GM23338 (cell line): ENCODE results near the gene AQP11. TPM values are rescaled to one million over a fixed set of nuclear protein-coding genes. Genes with fewer than 3 reads are reported as not detected.

Experiments
- ATAC-seq: fragments of 200-7000 bp; cut with Tn5 transposase; 3 replicates; pipeline ENCODE4 v1.9.1; 2020
- DNase-seq: peaks from one replicate; pipeline ENCODE4 v3.0.0-alpha.2; 2015; ENCODE audit warnings: low spot score
- H2AFZ ChIP-seq: fragments of 200-600 bp; sonication (generic); 2 replicates; pipeline ENCODE4 v1.8.0; 2016; ENCODE audit warnings: antibody characterized with exemption, mild to moderate bottlenecking, moderate library complexity
- H3F3A ChIP-seq: fragments of 200-600 bp; sonication (generic); replicated peaks from 2 replicates; pipeline ENCODE4 v1.8.0; 2017; ENCODE audit warnings: antibody characterized with exemption, mixed run types, low read depth
- H3K27ac ChIP-seq: fragments of 200-600 bp; sonication (generic); 2 replicates; pipeline ENCODE4 v1.6.1; 2016; ENCODE audit warnings: low read depth
- H3K27me3 ChIP-seq: fragments of 200-600 bp; sonication (generic); 2 replicates; pipeline ENCODE4 v1.8.0; 2016; ENCODE audit warnings: mild to moderate bottlenecking, mixed run types, moderate library complexity; ENCODE audit not compliant: insufficient read depth
- H3K36me3 ChIP-seq: fragments of 200-600 bp; sonication (generic); 2 replicates; pipeline ENCODE4 v1.8.0; 2016; ENCODE audit warnings: mild to moderate bottlenecking; ENCODE audit not compliant: insufficient read depth
- H3K4me1 ChIP-seq: fragments of 200-600 bp; sonication (generic); 2 replicates; pipeline ENCODE4 v1.8.0; 2016; ENCODE audit warnings: mild to moderate bottlenecking, moderate library complexity; ENCODE audit not compliant: insufficient read depth
- H3K4me2 ChIP-seq: fragments of 200-600 bp; sonication (generic); 2 replicates; pipeline ENCODE4 v1.7.1; 2017; ENCODE audit warnings: mixed run types
- H3K4me3 ChIP-seq: fragments of 200-600 bp; sonication (generic); 2 replicates; pipeline ENCODE4 v1.6.1; 2016; ENCODE audit warnings: mixed run types
- H3K79me2 ChIP-seq: fragments of 200-600 bp; sonication (generic); replicated peaks from 2 replicates; pipeline ENCODE4 v1.8.0; 2017; ENCODE audit warnings: mild to moderate bottlenecking; ENCODE audit not compliant: insufficient read depth
- H3K9me2 ChIP-seq: fragments of 200-600 bp; sonication (generic); 2 replicates; pipeline ENCODE4 v1.8.0; 2017; ENCODE audit not compliant: insufficient read depth
- H4K20me1 ChIP-seq: fragments of 200-600 bp; sonication (generic); replicated peaks from 2 replicates; pipeline ENCODE4 v1.8.0; 2017; ENCODE audit warnings: mild to moderate bottlenecking; ENCODE audit not compliant: insufficient read depth
- H3K27ac Mint-ChIP-seq: 2 replicates; pipeline ENCODE4 v1.8.0; 2020; ENCODE audit warnings: inconsistent platforms, mild to moderate bottlenecking, moderate library complexity, mixed read lengths
- H3K27me3 Mint-ChIP-seq: 3 replicates; pipeline ENCODE4 v1.8.0; 2022; ENCODE audit warnings: low read depth, mild to moderate bottlenecking, moderate library complexity, mixed read lengths, inconsistent platforms; ENCODE audit not compliant: insufficient read depth, poor library complexity
- H3K36me3 Mint-ChIP-seq: 3 replicates; pipeline ENCODE4 v1.8.0; 2021; ENCODE audit warnings: low read depth, mild to moderate bottlenecking, inconsistent platforms, moderate library complexity, mixed read lengths
- H3K4me1 Mint-ChIP-seq: 3 replicates; pipeline ENCODE4 v1.8.0; 2020; ENCODE audit warnings: mild to moderate bottlenecking, inconsistent platforms, mixed read lengths
- H3K4me3 Mint-ChIP-seq: 3 replicates; pipeline ENCODE4 v1.8.0; 2021; ENCODE audit warnings: moderate library complexity, mild to moderate bottlenecking, inconsistent platforms, mixed read lengths
- H3K9me3 Mint-ChIP-seq: 3 replicates; pipeline ENCODE4 v1.8.0; 2020; ENCODE audit warnings: moderate library complexity, mild to moderate bottlenecking, inconsistent platforms, mixed read lengths
- CREB1 ChIP-seq: fragments of 250-450 bp; sonication (Bioruptor Pico); IDR thresholded peaks from 2 replicates; pipeline ENCODE4 v1.5.0; 2020; ENCODE audit warnings: low read depth, mild to moderate bottlenecking, moderate library complexity
- EZH2 ChIP-seq: fragments of 200-600 bp; sonication (generic); IDR thresholded peaks from one replicate; pipeline ENCODE4 v1.8.0; 2017; ENCODE audit warnings: antibody characterized with exemption, mild to moderate bottlenecking, low read depth; ENCODE audit not compliant: unreplicated experiment
- EZH2phosphoT487 ChIP-seq: fragments of 200-600 bp; sonication (generic); IDR thresholded peaks from one replicate; pipeline ENCODE4 v1.8.1; 2018; ENCODE audit warnings: antibody characterized with exemption; ENCODE audit not compliant: unreplicated experiment
- JUNB ChIP-seq: IDR thresholded peaks from one replicate; pipeline ENCODE4 v1.6.1; 2016; ENCODE audit warnings: antibody characterized with exemption; ENCODE audit not compliant: unreplicated experiment
- NANOG ChIP-seq: IDR thresholded peaks from 2 replicates; pipeline ENCODE4 v1.6.1; 2016; ENCODE audit warnings: antibody characterized with exemption, borderline replicate concordance
- POLR2AphosphoS5 ChIP-seq: IDR thresholded peaks from 2 replicates; pipeline ENCODE4 v1.6.1; 2016; ENCODE audit warnings: antibody characterized with exemption, low read depth
- STAT1 ChIP-seq: IDR thresholded peaks from one replicate; pipeline ENCODE4 v1.6.1; 2016; ENCODE audit warnings: antibody characterized with exemption; ENCODE audit not compliant: unreplicated experiment
- ZNF114 ChIP-seq: fragments of 250-450 bp; sonication (Bioruptor Pico); IDR thresholded peaks from 2 replicates; pipeline ENCODE4 v1.5.0; 2020; ENCODE audit warnings: mild to moderate bottlenecking, moderate library complexity
- ZNF331 ChIP-seq: fragments of 250-450 bp; sonication (Bioruptor Pico); IDR thresholded peaks from 2 replicates; pipeline ENCODE4 v1.5.0; 2020; ENCODE audit warnings: low read depth, mild to moderate bottlenecking, moderate library complexity
- polyA plus RNA-seq: library from polyadenylated mRNA; unstranded; fragments of >200 nt; fragmentation: Nextera tagmentation; extraction: Ambion mirVana; gene quantifications from 2 replicates; pipeline ENCODE4 v1.2.1, GENCODE V29; 2016
- total RNA-seq: library from RNA; depleted of rRNA; stranded (reverse); fragments of >200 nt; shearing (Covaris generic); gene quantifications from 2 replicates; pipeline ENCODE4 v1.2.3, GENCODE V29; 2014
- TF ChIP-seq, protein P1 (sequence below): IDR thresholded peaks from one replicate; pipeline ENCODE4 v1.6.1; 2018; ENCODE audit warnings: antibody characterized with exemption; ENCODE audit not compliant: unreplicated experiment
- TF ChIP-seq, protein P2 (sequence below): IDR thresholded peaks from 2 replicates; pipeline ENCODE4 v1.6.1; 2016; ENCODE audit warnings: antibody characterized with exemption
- TF ChIP-seq, protein P3 (sequence below), 2 experiments: fragments of 200-600 bp in 1 of 2; sonication (generic) in 1 of 2; conservative IDR thresholded peaks; 2 replicates each; pipeline versions ENCODE4 v1.5.1 to v1.6.1; 2016 to 2017; ENCODE audit warnings: antibody characterized with exemption in 2 of 2, low read depth in 2 of 2, mild to moderate bottlenecking in 2 of 2, moderate library complexity in 1 of 2

The AQP11 gene
- total and polyA plus RNA-seq, 2 experiments from 2014 or later = 1.8 to 3.4 TPM

DNA sequence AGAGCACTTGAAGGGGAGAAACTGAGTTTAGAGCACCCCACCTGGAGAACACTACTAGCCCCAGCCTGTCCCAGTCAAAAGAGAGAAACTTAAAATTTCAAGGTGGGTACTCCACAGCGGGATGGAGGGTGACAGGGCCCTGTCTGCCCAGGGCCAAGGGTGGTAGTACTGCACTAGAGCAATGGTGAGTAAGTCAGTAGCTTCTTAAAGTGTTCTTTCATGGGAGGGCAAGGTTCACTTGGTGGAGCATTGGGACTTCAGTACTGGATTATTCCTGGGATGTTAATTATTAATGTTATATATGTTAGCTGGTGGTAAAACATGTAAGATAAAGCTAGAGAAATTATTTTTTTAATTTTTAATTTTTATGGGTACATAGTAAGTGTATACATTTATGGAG is 28.5 kb upstream of the AQP11 start:
- no peak overlapping the region for H3K27ac ChIP-seq
- ATAC-seq = no peak
- Mint-ChIP-seq H3K27me3 (peaks cover 9% of the 10 kb centered on the region), H3K36me3 (no peaks in the 10 kb centered on the region), H3K27ac (no peak overlapping the region), H3K9me3 (peaks cover 3% of the 10 kb centered on the region; the same call in 1 of the 3 replicates), H3K4me1 (no peaks in the 10 kb centered on the region), H3K4me3 (no peak overlapping the region)
- H3K36me3 ChIP-seq = no peaks in the 10 kb centered on the region
- H2AFZ ChIP-seq = no peak overlapping the region
- no peak for DNase-seq
- H3F3A ChIP-seq = peaks cover 8% of the 10 kb centered on the region; the same call in 1 of the 2 replicates
- no peaks in the 10 kb centered on the region for H3K9me2 ChIP-seq
- H3K4me3 ChIP-seq = no peak overlapping the region
- no peaks in the 10 kb centered on the region for H3K79me2 ChIP-seq
- no peaks in the 10 kb centered on the region for H3K4me1 ChIP-seq
- no peaks in the 10 kb centered on the region for H4K20me1 ChIP-seq
- no peak for TF ChIP-seq ZNF331 (CRISPR knock-in tag)
- TF ChIP-seq, protein P1, sequence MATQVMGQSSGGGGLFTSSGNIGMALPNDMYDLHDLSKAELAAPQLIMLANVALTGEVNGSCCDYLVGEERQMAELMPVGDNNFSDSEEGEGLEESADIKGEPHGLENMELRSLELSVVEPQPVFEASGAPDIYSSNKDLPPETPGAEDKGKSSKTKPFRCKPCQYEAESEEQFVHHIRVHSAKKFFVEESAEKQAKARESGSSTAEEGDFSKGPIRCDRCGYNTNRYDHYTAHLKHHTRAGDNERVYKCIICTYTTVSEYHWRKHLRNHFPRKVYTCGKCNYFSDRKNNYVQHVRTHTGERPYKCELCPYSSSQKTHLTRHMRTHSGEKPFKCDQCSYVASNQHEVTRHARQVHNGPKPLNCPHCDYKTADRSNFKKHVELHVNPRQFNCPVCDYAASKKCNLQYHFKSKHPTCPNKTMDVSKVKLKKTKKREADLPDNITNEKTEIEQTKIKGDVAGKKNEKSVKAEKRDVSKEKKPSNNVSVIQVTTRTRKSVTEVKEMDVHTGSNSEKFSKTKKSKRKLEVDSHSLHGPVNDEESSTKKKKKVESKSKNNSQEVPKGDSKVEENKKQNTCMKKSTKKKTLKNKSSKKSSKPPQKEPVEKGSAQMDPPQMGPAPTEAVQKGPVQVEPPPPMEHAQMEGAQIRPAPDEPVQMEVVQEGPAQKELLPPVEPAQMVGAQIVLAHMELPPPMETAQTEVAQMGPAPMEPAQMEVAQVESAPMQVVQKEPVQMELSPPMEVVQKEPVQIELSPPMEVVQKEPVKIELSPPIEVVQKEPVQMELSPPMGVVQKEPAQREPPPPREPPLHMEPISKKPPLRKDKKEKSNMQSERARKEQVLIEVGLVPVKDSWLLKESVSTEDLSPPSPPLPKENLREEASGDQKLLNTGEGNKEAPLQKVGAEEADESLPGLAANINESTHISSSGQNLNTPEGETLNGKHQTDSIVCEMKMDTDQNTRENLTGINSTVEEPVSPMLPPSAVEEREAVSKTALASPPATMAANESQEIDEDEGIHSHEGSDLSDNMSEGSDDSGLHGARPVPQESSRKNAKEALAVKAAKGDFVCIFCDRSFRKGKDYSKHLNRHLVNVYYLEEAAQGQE = no peak
- no peak for TF ChIP-seq ZNF114 (CRISPR knock-in tag)
- TF ChIP-seq JUNB = no peak
- TF ChIP-seq NANOG = no peak
- TF ChIP-seq EZH2phosphoT487 = no peak
- H3K4me2 ChIP-seq = no peak overlapping the region
- H3K27me3 ChIP-seq = no peaks in the 10 kb centered on the region

DNA sequence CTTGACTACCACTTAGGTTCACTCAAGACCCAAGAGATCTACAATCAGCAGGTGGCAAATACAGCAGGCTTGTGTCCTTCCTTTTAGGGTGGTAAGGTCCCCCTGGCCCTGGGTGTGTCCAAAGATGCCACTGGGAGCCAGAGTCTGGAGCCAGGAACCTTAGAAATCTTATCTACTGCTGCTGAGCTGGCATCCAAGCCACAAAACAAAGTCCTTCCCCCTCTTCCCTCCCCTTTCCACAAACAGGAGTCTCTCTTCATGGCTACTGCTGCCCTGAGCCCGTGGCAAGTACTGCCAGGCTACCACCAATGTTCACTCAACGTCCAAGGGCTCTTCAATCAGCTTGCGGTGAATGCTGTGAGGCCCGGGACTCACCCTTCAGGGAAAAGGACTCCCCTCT is 21.4 kb upstream of the AQP11 start:
- H3K36me3 Mint-ChIP-seq = no peaks in the 10 kb centered on the region
- H3K4me1 Mint-ChIP-seq = peaks cover 36% of the 10 kb centered on the region
- Histone ChIP-seq H3K79me2 (no peaks in the 10 kb centered on the region), H3K27ac (no peak overlapping the region), H3K27me3 (no peaks in the 10 kb centered on the region), H3K4me3 (no peak overlapping the region), H3K4me1 (peaks cover 29% of the 10 kb centered on the region), H4K20me1 (no peaks in the 10 kb centered on the region), H3F3A (no peaks in the 10 kb centered on the region), H2AFZ (no peak overlapping the region), H3K9me2 (peaks cover 5% of the 10 kb centered on the region; the same call in 1 of the 2 replicates), H3K36me3 (no peaks in the 10 kb centered on the region), H3K4me2 (no peak overlapping the region)
- peaks cover 7% of the 10 kb centered on the region for H3K27me3 Mint-ChIP-seq
- no peak overlapping the region for H3K27ac Mint-ChIP-seq
- ATAC-seq = no peak
- DNase-seq = no peak
- peaks cover 3% of the 10 kb centered on the region; the same call in 1 of the 3 replicates for H3K9me3 Mint-ChIP-seq
- no peak overlapping the region for H3K4me3 Mint-ChIP-seq
- no peak for TF ChIP-seq EZH2
- no peak for TF ChIP-seq JUNB
- TF ChIP-seq, protein P2, sequence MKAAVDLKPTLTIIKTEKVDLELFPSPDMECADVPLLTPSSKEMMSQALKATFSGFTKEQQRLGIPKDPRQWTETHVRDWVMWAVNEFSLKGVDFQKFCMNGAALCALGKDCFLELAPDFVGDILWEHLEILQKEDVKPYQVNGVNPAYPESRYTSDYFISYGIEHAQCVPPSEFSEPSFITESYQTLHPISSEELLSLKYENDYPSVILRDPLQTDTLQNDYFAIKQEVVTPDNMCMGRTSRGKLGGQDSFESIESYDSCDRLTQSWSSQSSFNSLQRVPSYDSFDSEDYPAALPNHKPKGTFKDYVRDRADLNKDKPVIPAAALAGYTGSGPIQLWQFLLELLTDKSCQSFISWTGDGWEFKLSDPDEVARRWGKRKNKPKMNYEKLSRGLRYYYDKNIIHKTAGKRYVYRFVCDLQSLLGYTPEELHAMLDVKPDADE = no peak
- no peak for TF ChIP-seq NANOG
- no peak for TF ChIP-seq POLR2AphosphoS5
- TF ChIP-seq EZH2phosphoT487 = no peak
- no peak for TF ChIP-seq STAT1
- TF ChIP-seq, protein P1 = no peak
- TF ChIP-seq, protein P3, sequence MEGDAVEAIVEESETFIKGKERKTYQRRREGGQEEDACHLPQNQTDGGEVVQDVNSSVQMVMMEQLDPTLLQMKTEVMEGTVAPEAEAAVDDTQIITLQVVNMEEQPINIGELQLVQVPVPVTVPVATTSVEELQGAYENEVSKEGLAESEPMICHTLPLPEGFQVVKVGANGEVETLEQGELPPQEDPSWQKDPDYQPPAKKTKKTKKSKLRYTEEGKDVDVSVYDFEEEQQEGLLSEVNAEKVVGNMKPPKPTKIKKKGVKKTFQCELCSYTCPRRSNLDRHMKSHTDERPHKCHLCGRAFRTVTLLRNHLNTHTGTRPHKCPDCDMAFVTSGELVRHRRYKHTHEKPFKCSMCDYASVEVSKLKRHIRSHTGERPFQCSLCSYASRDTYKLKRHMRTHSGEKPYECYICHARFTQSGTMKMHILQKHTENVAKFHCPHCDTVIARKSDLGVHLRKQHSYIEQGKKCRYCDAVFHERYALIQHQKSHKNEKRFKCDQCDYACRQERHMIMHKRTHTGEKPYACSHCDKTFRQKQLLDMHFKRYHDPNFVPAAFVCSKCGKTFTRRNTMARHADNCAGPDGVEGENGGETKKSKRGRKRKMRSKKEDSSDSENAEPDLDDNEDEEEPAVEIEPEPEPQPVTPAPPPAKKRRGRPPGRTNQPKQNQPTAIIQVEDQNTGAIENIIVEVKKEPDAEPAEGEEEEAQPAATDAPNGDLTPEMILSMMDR (conservative IDR thresholded peaks at IDR 0.05; ENCODE audit: low read depth in 2 of 2) = no peak
- no peak for TF ChIP-seq ZNF331 (CRISPR knock-in tag)
- no peak for TF ChIP-seq CREB1 (CRISPR knock-in tag)
